GM21619 (cell line): ENCODE measurements around the gene EMILIN2.

Experiments used
- ATAC-seq: cut with Tn5 transposase; IDR thresholded peaks from one replicate; pipeline ENCODE4 v1.9.1; 2021; ENCODE audit not compliant: unreplicated experiment

EMILIN2 gene

DNA sequence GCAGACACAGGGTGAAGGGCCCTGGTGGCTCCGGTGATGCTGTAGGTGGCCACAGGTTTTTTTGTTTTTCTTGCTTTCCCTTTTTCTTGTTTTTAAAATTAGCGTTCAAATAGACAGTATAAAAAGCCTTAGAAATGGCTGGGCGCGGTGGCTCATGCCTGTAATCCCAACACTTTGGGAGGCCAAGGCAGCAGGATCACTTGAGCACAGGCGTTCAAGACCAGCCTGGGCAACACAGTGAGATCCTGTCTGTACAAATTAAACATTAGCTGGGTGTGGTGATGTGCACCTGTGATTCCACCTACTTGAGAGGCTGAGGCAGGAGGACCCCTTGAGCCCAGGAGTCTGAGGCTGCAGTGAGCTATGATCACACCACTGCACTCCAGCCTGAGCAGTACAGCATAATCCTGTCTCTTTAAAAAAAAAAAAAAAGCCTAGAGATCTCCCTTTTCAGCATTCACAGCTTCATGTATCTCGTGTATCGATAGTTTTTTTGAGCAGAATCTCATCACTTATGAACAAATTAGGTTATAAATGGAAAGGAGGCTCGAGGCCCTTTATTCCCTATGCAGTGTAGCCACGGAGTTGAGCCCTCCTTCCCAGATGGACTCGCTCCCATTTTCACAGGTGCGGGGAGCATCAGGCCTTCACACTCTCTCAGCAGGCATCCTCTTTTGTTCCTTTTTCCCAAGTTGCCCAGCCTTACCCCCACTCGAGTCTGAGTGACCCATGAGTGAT is 50.8 kb downstream of the EMILIN2 start:
- no peak for ATAC-seq

DNA sequence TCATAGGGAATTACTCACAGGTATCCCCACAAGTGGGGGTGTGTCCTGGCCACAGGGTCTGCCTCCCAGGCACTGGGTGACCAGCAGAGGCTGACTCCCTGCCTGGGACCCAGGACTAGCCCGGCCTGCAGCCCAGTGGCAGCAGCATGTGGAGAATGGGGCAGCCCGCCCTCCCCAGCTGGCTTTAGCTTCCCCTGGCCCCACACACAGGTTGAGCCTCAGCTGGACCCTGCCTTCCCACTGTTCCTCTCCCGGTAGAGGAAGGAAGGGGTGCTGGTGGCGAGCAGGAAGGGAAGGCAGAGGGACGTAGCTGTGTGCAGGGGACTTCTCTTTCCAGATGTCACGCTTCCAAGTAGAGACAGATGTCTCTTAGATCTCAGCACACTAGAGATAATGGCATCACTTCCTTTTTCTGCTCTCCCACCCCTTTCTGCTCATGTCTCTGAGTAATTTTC is 51.4 kb downstream of the EMILIN2 start:
- no peak for ATAC-seq

DNA sequence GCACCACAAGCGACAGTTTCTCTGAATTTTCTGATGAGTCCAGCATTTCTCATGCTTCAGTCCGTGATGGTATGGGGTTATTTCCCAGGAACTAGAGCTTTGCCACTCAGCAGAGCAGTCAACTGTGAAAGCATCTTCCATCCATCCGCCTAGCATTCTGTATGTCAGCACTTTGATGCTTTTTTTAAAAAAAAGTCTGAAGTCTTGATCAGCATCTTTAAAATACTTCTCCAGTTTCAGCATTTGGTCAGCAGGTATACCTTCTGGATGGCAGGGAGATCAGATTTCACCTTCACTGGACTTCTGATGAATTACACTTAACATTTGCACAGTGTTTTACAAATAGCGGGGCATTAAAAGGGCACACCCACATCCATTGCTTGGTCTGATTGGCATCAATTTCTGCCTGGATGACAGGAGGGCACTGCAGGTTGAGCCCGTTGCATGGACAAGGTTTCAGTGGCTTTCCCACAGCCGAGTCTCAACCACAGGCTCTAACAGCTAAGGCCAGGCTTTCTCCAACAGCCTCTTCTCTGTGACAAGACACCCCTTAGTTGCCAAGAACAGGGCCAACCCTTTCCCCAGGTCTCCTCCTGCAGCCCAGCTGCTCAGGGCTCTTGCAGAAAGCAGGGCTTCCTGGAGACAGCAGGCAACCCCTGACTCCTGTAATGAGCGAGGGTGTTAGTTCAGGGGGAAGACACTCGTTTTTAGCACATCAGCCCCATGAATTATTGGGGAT is 54.0 kb downstream of the EMILIN2 start:
- ATAC-seq = no peak

GRCh38 chr18:2901423-2901985 is 54.7 kb downstream of the EMILIN2 start:
- no peak for ATAC-seq

- ATAC-seq = no peak
Observed at GRCh38 chr18:2902327-2902726, 55.5 kb downstream of the EMILIN2 start.

GRCh38 chr18:2903006-2903405 is 56.2 kb downstream of the EMILIN2 start:
- no peak for ATAC-seq

GRCh38 chr18:2905854-2906703 is 59.3 kb downstream of the EMILIN2 start:
- ATAC-seq = peak; percentile 35

- ATAC-seq = peak; percentile 50
Observed at GRCh38 chr18:2906704-2907549, 60.1 kb downstream of the EMILIN2 start.

- ATAC-seq = no peak
Observed at GRCh38 chr18:2907550-2908135, 60.8 kb downstream of the EMILIN2 start.

DNA sequence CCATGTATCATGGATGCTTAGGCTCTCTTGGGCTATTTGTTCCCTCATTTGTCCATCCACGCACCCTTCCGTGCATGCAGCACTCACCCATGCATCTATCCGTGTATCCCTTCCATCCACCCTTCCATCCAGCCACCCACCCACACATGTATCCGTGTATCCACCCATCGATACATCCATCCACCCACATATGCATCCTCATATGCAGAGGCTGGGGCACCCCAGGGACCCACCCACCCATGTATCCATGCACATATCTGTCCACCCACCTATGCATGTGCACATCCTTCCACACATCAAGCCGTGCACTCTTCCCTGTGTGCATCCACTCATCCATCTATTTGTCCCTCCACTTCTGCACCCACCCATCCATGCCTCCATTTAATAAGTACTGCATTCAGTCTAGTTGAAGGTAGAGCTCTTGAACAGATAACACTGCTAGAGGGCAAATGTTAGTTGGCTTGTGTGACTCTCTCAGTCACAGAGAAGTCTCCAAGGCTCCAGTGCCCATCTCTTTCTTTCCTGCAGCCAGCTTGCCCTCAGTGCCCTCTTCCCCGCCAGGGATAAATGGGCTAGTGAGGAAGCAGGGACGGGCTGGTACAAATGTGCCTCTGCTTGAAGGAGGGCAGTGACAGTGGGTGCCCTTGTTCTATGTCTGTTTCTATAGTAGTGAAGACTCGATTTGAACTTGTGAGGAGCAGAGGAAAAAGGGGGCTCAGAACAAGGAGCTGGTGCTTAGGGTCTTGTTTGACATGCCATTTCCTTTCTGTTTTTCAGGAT is 61.5 kb downstream of the EMILIN2 start:
- ATAC-seq = no peak

- ATAC-seq = no peak
Observed at GRCh38 chr18:2908946-2909335, 62.1 kb downstream of the EMILIN2 start.

DNA sequence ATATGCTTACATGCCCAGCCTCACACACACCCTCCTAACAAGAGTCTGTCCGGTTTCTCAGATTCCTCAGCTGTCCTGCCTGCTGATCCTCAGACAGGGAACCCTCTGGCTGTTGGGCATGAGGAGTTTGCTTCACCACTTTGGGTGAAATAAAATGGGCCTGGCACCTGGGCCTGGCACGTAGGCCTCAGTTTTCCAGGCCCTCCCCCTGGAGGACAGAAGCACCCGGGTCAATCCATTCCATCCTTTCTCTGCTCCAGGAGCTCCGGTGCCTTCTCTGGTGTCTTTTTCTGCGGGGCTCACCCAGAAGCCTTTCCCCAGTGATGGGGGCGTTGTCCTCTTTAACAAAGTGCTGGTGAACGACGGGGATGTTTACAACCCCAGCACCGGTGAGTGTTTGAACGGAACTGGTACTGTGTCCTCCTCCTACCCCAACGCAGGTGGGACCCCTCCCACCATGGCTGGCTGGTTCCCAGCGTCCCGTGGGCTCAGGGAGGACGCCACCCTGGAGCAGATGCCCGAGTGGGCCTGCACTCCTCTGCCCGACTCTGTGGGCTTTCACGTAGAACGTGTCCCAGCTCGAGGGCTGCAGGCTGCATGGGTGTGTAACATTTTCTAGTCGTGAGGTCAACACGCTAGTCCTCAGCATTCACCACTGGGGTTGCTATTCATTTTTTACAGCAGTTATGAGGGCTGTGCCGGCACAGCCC is 62.8 kb downstream of the EMILIN2 start:
- no peak for ATAC-seq

DNA sequence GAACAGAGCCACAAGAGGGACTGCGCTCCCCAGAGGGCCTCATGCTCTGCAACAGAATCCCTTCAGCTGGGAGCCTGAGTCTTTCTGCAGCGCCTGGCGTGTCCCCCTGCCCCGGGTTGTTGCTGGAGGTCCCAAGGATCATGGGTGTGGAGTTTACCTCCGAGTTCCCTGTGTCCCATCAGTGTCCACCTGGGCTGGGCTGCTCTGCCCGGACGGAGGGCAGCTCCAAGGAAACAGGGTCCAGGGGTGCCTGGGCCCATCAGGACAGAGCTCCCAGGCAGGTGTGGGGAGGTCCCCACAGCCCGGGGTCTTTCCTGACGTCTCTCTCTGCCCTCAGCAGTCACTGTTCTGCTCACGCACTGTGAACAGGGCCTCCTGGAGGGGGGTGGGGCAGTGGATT is 63.5 kb downstream of the EMILIN2 start:
- no peak for ATAC-seq

- no peak for ATAC-seq
Observed at GRCh38 chr18:2910751-2911425, 64.1 kb downstream of the EMILIN2 start.

DNA sequence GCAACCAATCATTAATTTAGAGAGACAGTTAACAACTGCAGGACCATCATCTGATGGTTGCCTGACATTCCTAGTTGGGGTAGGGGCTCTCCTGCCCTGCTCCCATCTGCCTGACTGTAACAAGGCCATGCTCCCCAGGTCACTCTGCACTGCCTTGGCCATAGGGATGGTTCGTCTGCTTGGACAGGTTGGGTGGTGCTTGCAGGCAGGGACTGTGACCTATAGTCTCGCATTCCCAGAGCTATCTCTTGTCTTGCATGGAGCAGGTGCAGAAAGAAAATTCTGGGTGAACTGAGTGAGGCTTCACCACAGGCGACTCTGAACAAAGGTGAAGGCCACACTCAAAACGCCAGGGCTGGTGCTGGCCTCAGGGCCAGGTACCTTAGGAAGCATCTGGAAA is 64.7 kb downstream of the EMILIN2 start:
- no peak for ATAC-seq

GRCh38 chr18:2912357-2913299 is 65.8 kb downstream of the EMILIN2 start:
- ATAC-seq = no peak
